ENCODE results near the gene TEAD4.

The TEAD4 gene

GRCh38 chr12:3003357-3003992, 44.3 kb downstream of the TEAD4 start:
- DNase-seq, result no peak

DNA sequence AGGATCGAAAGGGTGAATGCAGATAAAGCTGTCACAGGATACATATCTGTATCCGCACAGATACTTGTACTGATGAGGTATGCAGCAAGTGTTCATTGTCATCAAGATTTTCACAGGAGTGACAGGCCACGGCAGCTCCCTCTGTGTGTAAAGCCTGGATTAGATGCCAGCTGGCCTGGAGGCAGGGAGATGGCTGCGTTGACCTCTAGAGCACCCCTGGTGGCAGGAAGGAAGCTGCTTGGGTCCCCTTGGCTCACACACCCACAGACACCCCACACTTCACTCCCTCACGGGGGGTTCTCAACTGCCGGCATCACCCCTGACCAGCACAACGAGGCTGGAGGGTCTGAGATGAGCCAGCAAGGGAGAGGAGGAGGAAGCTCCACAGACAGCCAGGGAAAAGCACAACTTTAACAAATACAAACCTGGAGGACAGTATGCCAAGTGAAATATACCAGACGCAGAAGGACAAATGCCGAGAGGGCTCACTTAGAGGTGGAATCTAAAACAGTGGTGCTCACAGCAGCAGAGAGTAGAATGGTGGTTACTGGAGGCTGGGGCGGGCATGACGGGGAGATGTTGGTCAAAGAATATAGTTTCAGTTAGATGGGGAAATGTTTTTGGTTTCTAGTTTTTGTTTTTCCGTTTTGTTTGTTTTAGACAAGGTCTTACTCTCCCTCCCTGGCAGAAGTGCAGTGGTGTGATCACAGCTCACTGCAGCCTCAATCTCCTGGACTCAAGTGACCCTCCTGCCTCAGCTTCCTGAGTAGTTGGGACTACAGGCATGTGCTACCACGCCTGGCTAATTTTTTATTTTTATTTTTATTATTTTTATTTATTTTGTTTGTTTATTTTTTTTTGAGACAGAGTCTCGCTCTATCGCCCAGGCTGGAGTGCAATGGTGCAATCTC, 45.7 kb downstream of the TEAD4 start:
- DNase-seq, result no peak

DNA sequence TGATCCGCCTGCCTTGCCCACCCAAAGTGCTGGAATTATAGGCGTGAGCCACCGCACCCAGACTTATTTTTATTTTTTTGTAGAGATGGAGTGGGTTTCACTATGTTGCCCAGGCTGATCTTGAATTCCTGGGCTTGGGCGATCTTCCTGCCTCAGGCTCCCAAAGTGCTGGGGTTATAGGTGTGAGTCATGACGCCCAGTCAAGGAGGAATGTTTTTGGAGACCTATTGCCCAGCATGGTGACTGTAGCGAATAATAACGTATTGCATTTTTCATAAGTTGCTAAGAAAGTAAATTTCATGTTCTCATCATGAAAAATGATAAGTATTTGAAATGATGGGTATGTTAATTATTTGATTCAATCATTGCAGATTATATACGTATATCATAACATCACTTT, 46.5 kb downstream of the TEAD4 start:
- no peak for DNase-seq

DNA sequence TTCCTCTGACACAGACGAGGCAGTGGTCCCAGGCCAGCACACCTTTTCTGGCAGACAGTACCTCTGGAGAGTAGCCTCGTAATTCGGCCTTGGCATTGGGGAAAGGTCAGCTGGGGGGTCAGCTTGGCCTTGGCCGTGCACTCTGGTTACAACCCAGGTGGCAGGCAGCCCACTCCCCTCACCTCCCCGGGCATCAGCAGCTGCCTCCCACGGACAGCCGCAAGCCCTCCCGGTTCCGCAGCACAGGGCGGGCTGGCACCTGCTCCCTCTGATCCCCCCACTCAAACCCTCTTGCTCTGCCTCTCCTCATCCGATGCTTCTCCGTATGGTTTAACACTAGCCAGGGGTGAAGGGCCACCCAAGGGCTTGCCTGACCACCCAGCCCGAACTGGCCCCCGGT, 50.6 kb downstream of the TEAD4 start:
- DNase-seq, result no peak

DNA sequence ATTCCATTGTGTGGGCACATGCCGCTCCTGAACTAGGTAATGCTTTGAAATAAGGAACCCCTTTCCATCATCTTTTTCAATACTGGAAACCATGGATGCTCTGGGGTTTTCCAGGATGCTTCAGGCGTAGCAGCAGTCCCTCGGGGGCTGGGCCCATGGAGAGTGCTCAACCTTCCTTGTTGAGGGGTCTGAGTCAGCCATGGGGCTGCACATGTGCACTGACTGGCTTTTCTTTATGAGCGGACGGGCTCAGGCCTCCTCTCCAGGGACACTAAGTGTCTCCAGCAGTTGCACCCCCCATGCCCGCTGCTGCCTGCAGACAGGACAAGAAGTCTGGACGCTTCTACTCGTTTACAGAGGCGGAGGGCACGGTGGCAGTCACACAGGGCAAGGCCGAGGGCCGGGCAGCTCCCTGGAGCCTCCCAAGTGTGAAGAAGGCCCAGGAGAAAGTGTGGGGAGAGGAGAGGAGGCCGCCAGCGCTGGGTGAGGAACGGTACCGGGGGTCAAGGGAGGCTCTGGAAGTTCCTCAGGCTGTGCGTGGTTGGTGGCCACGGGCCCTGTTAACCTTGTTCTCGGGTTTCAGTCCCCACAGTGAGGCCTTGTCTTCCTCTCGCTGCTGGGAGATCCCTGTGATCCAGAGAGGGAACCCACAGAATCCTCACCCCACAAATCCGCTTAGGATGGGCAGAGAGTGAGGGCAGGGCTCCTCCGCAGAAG, 51.2 kb downstream of the TEAD4 start:
- no peak for DNase-seq

DNA sequence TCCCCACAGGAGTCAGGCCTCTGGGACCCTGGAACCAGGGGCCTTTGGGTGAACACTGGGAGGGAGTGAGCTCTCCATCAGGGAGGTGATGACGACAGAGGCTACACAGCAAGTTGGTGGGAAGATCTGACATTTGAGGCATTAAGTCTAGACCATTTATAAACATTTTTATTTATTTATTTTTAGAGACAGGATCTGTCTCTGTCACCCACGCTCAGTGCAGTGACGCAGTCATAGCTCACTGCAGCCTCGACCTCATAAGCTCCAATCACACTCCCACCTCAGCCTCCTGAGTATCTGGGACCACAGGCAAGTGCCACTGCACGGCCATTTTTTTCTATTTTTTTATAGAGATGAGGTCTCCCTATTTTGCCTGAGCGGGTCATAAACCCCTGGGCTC, 53.6 kb downstream of the TEAD4 start:
- DNase-seq, result no peak

DNA sequence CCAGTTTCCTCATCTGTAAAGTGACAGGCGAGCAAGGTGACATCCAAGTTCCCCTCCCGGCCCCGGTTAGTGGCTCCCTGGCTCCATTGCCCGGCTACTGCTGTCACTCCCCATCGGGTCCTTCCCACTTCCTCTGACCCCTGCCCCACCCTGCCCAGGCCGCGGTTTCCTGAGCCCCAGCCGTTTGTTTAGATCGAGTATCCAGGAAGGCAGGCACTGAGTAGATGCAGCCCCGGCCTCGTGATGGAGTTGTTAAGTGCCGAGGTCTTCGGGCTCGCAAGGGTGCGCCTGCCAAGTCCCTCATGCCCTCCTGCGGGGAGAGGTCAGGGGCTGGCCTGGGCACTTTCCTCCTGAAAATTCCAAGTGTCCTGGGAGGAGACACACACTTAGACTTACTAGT, 55.4 kb downstream of the TEAD4 start:
- DNase-seq, result no peak

GRCh38 chr12:3015356-3015755, 56.2 kb downstream of the TEAD4 start:
- DNase-seq, result no peak

GRCh38 chr12:3016191-3016590, 57.0 kb downstream of the TEAD4 start:
- no peak for DNase-seq

DNA sequence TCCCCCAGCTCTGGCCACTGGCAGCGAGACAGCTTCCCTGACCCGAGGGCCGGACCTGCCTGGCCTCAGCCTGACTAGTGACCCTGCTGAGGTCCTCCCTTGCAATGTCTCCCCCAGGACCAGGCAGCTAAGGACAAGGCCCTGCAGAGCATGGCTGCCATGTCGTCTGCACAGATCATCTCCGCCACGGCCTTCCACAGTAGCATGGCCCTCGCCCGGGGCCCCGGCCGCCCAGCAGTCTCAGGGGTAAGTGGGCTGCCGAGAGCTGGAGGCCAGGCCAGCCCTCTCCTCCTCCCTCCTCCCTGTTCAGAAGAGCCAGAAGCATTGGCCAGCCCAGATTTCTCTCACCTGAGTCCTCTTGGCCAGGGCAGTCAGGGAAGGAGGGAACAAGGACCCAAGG, 58.1 kb downstream of the TEAD4 start:
- no peak for DNase-seq

DNA sequence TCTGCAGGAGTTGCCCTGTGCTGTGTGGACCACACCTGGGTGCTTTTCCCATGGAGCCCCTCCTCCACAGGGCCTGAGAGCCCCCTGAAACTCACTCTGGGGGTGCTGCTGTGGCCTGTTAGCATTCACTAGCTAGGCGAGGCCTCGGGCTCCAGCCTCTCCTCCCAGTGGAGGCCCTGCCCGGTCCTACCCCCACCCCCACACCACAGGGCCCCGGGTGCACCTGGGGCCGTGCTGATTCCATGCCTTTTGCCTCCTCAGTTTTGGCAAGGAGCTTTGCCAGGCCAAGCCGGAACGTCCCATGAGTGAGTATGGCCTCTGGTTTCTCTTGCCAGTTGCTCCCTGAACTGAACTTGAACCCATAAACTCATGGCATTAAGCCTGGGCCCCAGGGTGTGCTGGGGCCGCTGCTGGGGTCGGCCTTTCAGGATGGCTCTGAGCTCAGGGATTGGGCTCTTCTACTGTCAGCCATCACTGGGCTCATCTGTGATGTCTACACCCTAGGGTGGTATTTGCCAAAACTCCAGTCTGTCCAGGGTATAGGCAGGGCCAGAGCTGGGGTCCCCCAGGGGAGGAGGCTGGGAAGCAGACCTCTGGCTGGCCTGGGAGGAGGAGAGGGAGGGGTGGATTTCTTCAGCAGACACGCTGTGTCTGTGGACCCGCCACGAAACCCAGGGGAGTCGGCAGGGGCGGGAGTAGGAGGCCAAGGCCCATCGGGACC, 59.2 kb downstream of the TEAD4 start:
- DNase-seq, result no peak

DNA sequence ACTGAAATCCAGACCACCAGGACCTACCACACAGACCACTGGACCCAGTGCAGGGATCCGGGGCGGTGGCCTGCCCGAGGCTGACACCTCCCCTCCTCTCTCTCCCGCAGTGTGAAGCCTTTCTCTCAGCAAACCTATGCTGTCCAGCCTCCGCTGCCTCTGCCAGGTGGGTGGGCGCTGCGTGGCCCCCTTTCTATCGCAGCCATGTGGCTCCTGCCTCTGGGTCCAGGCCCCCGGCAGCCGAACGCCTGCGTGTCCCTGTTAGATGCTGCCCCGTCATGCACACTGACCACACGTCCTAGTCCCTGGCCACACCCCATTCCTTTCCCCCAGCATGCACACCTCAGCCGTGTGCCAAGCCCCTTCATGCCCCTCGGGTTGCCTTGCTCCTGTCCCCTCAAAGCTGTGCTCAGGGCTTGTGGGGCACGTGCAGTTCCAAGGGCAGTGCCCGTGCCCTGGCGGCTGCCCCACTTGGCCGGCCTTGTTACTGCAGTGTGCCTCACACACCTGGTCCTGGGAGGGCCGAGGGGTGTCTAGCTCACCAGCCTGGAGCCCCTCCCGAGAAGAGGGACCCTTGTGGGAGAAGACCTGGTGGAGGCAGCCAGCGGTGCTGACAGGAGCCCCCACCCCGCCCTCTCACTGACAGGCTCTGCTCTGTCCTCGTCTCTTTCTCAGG, 59.9 kb downstream of the TEAD4 start:
- no peak for DNase-seq

DNA sequence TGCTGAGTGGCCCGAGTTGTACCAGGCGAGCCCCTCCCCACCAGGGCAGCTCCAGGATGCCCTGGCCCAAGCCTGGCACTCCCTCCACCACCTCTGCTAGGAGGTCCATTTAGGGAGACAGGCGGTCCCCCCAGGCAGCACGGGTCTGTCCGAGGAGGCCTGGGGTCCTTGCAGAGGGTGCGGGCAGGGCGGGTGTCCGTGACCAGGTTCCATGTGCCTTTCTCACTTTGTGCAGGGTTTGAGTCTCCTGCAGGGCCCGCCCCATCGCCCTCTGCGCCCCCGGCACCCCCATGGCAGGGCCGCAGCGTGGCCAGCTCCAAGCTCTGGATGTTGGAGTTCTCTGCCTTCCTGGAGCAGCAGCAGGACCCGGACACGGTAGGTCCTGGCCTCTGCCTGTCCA, 61.2 kb downstream of the TEAD4 start:
- no peak for DNase-seq

DNA sequence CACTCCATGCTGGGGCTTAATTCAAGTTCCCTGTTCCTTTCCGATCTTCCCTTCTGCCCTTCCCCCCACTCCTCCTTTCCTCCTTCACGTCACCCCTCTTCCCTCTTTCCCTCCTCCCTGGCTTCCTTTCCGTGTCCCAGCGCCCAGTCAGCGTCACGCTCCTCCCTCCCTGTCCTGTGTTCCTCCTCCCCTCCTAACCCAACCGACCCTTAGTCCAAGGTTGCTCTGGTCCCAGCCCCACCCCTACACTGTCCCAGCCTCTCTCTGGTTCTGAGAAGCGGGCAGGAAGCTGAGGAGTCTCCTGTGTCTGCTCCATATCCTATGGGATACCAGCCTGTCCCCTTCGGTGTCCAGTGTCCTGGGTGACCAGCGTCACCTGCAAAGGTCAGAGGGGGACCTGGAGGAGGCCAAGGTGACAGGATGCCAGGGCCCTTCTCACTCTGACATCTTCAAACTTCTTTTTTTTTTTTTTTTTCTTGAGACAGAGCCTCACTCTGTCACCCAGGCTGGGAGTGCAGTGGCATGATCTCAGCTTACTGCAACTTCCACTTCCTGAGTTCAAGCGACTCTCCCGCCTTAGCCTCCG, 61.7 kb downstream of the TEAD4 start:
- no peak for DNase-seq

DNA sequence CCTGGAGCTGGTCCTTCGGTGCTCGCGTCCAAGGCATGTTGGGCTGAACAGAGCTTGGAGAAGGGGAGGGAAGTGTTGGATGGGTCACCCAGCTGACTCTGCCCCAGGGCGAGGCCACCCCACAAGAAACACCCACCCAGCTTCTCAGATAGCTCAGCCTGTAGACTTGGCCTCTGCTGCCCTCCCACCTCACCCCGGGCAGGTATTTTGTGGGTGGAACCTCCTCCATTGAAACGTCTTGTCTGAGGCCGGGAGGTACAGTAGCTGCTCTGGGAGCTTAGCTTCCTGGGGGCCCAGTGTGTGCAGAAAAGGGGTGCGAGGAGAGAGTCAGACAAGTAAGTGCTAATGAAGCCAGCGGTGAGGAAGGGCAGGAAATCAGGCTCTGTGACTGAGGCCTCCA, 63.2 kb downstream of the TEAD4 start:
- no peak for DNase-seq

- DNase-seq, result no peak
These were observed 63.8 kb downstream of the TEAD4 start for GRCh38 chr12:3022961-3023360.

DNA sequence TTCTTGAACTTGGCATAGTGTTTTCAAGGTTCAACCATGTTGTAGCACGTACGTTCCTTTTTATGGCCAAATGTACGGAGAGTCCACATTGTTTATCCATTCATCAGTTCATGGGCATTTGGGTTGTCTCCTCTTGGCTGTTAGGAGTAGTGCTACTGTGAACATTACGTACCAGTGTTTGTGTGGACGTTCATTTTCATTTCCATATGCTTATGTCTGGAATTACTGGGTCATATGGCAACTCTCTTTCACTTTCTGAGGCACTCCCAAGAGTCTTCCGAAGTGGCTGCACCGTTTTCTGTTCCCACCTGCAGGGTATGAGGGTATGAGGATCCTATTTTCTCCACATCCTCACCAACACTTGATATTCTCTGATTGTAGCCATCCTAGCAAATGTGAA, 68.9 kb downstream of the TEAD4 start:
- no peak for DNase-seq

DNA sequence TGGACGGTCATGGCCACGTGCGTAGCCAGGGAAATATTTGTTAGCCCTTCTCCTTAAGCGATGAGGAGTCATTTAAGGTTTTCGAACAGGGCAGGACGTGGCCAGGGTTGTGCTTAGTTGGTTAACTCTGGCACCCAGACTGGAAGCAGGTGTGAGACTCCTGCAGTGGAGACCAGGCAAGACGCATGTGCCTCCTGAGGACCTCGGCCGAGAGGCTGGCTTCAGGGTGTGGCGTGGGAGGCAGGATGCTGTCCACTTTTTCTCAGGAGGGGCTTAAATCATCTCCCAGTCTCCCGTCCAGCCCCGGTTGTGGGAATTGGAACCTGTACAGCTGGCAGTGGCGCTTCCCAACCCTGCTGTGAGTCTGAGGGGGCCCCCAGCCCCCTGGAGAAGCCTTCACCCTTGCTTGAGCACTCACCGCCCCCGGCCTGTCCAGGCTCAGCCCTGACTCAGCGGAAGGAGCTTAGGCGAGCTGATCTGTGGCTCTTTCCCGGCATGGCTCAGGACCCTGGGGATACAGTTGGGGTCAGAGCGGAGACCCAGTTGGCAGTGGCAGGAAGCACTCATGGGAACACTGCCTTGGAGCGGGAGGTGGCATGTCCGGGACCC, 71.7 kb downstream of the TEAD4 start:
- no peak for DNase-seq

DNA sequence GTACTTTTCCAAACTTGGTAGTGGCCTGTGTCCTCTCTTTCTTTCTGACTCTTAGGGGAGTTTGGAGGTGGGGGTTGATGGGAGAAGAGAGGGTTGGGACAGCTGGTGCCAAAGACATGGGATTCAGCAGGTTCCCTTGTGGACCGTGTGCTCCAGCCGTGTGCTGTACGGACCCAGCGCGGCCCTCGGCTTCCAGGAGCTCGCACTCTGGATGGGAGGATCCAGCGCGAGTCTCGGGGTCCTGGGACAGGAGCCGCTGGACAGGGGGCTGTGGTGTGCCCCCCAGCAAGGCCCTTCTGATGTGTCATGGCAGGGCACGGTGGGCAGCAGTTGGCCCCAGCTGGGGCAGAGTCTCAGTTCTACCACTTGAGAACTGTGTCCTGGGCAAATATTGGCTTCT, 73.0 kb downstream of the TEAD4 start:
- DNase-seq, result no peak

- no peak for DNase-seq
These were observed 73.8 kb downstream of the TEAD4 start for GRCh38 chr12:3032770-3033538.

DNA sequence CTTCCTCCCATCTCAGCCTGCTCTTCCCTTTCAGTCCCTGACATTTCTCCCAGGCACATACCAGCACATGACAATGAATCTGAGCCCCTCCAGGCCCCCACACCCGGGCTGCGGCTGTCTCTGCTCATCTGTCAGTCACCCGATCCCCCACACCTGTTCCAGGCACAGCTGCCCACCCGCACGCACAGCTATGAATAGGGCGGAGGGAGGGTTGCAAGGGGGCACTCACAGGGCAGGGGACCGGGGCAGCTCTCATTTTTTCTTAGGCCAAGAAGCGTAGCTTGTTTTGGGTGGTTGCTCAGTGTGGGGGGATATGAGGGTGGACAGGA, 74.3 kb downstream of the TEAD4 start:
- no peak for DNase-seq

Measured in stimulated activated CD4-positive, alpha-beta T cell treated with anti-CD3 and anti-CD28 coated beads, Interleukin-2, amount 100 ng/mL, for 48 hours (primary cell).